ENCODE measurements around the gene MYL5.
"Not testable (repeated sequence)": the region's sequence is repeated elsewhere in the genome, so short reads cannot be mapped to it uniquely, and the experiment has no call there.

Gene MYL5

GRCh38 chr4:636628-637159 is 37.6 kb upstream of the MYL5 start:
- no peak for DNase-seq

GRCh38 chr4:637536-638280 is 36.6 kb upstream of the MYL5 start:
- no peak for DNase-seq

DNA sequence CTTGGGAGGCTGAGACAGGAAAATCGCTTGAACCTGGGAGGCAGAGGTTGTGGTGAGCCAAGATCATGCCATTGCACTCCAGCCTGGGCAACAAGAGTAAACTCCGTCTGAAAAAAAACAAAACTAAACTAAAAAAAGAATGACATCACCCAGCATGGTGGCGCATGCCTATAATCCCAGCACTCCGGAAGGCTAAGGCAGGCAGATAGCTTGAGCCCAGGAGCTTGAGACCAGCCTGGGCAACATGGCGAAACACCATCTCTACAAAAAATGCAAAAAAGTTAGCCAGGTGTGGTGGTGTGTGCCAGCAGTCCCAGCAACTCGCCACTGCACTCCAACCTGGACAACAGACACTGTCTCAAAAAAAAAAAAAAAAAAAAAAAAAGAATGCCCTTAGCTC is 32.0 kb upstream of the MYL5 start:
- DNase-seq = not testable (repeated sequence)

DNA sequence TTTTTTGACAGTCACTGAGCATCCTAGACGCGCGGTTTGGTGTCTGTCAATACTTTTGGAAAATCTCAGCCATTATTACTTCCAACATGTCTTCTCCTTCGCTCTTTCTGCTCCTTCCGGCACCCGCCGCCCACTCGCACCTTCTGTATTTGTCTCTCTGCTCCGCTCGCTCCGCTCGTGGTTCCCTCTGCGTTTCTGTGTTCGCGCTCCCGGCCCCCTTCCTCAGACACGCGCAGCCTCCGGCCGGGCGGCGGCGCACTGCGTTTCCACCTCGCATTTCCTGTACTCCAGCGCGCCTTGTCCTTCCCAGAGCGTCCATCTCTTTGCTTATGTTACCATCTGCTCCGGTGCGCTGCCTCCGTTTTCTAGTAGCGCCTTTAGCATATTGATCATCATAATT is 27.9 kb upstream of the MYL5 start:
- no peak for DNase-seq

DNA sequence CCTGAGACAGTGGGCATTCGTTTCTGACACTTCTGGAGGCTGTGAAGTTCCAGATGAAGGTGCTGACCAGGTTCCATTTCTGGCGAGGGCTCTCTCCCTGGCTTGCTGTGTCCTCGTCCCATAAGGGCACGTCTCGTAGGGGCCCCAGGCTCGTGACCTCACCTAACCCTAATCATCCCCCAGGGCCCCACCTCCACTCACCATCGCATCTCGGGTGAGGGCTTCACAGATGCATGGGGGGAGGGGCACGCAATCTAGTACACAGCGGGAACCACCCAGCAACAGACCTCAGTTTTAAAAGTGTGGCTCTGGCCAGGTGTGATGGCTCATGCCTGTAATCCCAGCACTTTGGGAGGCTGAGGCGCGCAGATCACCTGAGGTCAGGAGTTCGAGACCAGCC is 26.9 kb upstream of the MYL5 start:
- DNase-seq = no peak

GRCh38 chr4:648579-649292 is 25.6 kb upstream of the MYL5 start:
- DNase-seq = no peak

DNA sequence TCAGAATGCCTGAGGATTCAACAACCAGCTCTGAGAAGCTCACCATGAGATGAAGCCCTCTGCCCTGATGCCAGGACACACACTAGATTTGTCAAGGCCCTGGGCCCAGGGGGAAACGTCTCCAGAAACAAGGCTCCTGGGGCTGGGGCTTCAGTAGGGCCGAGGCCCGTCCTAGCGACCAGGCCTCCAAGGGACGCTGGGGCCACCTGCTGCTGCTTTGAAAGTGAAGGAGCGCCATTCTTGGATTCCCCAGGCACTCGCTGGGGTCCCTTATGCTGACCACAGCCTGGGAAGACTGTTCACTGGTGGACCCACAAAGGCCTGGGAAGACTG is 25.1 kb upstream of the MYL5 start:
- DNase-seq = no peak

GRCh38 chr4:649751-650310 is 24.5 kb upstream of the MYL5 start:
- DNase-seq = no peak

DNA sequence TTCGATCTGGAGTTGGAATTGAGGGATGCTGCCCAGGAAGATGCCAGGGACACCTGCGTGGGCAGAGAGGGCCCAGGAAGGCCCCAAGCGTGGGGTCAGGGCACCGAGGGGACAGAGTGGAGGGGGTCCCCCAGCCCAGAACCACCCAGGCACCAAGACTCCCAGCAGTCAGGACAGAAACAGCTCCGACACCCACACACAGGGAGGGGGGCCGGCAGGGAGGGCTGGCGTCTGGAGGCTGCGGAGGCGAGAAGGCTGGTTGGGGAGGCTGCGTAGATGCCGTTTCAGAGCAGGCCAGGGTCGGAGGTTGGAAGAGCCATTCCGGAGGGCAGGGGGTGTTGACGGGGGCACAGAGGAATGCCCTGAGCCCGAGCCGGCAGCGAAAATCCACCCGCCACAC is 23.9 kb upstream of the MYL5 start:
- no peak for DNase-seq

- DNase-seq = peak; percentile 53 to 70
These were observed 23.1 kb upstream of the MYL5 start for GRCh38 chr4:650951-651883.

DNA sequence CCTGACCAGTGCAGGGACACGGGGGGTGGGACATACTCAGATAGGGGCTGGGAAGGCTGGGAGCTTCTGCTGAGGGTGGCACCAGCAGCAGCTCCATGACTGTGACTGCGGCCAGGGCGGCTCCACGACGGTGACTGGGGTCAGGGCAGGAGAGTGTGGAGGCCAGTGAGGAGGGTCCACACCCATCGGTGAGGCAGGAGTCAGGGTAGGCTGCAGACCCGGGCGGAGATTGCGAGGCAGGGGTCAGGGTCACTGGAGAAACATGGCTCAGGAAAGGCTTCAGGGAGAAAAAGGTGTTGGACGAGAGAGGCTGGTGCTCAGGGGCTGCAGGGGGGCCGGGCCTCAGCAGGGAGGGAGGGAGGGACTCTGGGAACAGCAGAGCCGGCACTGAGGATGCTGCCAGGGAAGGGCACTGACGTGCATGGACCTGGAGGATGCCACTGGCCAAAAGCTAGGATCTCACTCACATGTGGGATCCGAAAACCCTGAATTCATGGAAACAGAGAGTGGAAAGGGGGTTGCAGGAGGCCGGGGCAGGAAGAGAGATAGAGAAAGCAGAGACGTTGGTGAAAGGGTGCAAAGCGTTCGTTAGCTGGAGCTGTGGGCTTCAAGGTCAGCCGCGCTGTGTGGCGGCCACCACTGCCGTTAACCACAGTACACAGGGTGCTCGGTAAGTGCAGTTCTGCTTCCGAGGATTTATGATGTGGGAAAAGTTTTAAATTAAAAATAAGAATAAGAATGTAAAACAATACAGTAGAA is 22.3 kb upstream of the MYL5 start:
- DNase-seq = no peak

- DNase-seq = no peak
These were observed 21.1 kb upstream of the MYL5 start for GRCh38 chr4:653080-653821.

DNA sequence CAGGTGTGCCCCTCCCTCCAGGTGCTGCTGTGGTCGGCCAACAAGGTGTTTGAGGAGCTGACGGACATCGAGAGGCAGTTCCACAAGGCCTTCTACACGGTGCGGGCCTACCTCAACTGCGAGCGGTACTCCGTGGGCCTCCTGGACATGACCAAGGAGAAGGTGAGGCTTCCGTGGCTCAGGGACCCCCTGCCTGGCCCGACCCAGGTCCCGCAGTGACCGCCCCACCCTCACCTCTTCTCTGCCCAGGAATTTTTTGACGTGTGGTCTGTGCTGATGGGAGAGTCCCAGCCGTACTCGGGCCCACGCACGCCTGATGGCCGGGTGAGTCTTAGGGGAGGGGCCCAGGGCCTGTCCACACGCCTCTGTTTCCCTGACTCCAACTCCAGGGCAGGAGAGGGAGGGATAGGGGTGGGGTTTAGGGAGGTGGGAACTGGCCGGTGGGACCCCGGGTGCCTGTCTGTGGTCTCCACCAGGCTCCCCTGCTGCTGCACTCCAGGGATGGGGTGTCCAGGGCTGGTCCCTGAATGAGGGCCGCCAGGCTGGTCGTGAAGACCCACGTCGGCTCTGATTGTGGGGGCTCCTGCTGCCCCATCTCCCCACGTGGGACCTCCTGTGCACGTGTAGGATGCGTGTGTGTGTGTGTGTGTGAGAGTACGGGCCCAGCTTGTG is 20.4 kb upstream of the MYL5 start:
- no peak for DNase-seq

DNA sequence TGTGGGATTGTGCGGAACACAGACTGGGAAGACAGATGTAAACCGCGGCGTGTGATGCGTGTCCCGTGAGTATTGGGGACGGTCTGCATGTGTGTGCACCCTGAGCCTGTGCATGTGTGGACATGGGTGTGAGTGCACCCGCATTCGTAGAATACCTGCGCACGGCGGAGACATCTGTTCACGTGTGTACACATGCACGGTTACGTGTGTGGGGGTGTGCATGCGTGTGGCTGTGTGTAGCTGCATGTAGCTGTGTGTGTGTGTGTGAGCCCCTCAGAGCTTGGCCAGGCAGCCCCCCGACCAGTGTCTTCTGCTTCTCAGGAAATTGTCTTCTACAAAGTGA is 19.9 kb upstream of the MYL5 start:
- no peak for DNase-seq

DNA sequence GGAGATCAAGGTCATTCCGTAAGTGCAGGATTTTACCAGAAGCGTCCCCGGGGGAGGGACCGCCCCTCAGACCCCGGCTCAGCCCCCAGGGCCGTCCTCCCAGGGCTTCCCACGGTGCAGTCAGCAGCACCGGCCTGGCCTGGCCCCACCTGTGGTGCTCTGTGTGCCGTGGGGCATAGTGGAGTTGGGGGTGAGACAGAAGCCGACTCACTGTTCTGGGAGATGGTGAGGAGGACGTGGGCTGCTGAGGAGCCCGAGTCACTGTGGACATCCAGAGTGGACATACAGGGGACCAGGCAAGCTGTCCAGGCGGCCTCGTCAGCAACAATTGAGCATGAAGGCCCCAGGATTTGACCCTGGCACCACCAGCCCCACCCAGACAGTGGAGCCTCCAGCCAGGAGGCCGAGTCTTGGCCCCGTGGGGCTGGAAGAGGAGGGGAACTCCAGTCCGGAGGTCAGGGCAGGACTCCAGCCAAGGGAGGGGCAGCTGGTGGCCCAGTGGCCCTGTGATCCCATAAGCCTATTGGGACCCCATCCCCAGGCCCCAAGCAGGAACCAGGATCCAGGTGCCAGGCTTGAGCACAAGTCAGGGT is 19.4 kb upstream of the MYL5 start:
- no peak for DNase-seq

DNA sequence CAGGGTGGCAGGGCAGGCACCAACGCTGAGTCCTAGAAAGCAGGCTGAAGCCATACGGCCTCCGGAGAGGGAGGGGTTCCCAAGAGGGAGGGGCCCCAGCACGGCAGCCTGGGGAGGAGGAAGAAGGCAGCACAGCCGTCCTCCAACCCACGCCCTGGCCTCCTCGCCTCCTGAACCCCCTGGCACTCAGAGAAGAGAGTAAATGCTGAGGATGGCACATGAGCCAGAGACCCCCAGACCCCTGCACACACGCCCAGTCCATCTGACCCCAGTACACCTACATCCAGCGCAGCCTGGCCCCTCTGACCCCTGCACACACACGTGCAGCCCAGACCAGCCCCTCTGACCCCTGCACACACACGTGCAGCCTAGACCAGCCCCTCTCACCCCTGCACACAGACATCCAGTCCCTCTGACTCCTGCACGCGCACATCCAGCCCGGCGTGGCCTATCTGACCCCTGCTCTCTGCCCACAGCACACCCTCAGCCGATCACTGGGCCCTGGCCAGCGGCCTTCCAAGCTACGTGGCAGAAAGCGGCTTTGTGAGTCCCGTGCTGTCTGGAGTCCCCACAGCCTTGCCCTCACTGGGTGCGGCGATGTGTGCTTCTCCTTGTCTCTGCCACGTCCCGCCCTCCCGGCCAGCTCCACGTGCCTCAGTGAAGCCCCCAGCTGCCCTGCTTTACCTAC is 18.7 kb upstream of the MYL5 start:
- no peak for DNase-seq

- DNase-seq = no peak
These were observed 17.7 kb upstream of the MYL5 start for GRCh38 chr4:656436-657337.

DNA sequence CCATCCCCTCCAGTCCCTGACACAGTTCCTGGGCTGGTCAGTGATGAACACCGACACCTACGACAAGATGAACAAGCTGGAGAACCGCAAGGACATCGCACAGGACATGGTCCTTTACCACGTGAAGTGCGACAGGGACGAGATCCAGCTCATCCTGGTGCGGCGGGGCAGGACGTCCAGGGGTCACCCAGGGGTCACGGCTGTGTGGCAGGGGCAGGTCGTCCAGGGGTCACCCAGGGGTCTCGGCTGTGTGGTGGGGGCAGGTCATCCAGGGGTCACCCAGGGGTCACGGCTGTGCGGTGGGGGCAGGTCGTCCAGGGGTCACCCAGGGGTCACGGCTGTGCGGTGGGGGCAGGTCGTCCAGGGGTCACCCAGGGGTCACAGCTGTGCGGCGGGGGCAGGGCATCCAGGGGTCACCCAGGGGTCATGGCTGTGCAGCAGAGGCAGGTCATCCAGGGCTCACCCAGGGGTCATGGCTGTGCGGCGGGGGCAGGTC is 17.0 kb upstream of the MYL5 start:
- no peak for DNase-seq

All from NCI-H526 (cell line).